MM.1S (cell line): ENCODE results near the gene CERT1.
A peak's percentile ranks its signal among the peaks of the same experiment; 100 is the strongest.

Experiments
- EZH2 ChIP-seq: fragments of 300-600 bp; sonication (generic); optimal IDR thresholded peaks from 2 replicates; pipeline ENCODE3; 2017; ENCODE audit warnings: low read depth, mild to moderate bottlenecking, antibody characterized with exemption, low read length, mixed read lengths
- EZH2phosphoT487 ChIP-seq: fragments of 300-600 bp; sonication (generic); IDR thresholded peaks from 2 replicates; pipeline ENCODE4 v1.6.1; 2018; ENCODE audit warnings: antibody characterized with exemption, low read length
- TF ChIP-seq, protein P1 (sequence below): fragments of 300-600 bp; sonication (generic); IDR thresholded peaks from 2 replicates; pipeline ENCODE4 v1.5.1; 2016; ENCODE audit warnings: antibody characterized with exemption, low read length, mixed read lengths

DNA sequence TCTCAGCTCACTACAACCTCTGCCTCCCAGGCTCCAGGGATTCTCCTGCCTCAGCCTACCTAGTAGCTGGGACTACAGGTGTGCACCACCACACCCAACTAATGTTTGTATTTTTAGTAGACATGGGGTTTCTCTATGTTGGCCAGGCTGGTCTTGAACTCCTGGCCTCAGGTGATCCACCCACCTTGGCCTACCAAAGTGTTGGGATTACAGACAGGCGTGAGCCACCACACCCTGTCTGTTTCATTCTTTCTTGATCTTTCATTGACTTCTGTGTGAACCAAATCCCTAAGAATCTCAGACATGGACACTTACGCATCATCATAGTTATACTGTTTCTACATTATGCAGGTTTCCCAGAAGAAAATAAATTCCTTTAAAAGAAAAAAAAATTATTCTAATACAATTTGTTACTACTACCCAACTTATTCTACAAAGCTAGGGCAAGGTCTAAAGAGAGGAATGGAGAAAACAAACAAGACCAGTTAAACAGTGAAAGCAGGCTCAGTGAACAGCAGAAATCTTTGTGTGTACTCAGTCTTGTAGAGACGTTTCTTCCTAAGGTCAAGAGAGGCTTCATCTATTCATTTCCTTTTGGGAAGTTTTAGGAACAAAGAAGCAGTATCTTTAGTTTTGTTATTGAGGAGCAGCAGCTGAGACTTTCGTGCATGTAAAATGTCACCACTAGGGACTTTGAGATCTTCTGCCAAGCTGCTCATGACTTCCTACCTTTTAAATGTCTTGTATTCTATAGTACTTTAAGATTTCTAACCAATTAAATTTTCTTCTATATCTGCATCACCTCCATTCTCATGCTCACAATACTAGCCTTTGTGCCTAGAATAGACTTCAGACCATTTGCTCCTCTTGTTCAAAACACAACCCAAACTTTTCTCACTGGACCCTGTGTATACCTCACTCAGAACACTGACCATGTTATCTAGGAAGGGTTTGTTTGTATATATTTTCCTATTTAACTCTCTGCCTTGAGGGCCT is 180.0 kb downstream of the CERT1 start:
- no peak for TF ChIP-seq EZH2
- TF ChIP-seq, protein P1, sequence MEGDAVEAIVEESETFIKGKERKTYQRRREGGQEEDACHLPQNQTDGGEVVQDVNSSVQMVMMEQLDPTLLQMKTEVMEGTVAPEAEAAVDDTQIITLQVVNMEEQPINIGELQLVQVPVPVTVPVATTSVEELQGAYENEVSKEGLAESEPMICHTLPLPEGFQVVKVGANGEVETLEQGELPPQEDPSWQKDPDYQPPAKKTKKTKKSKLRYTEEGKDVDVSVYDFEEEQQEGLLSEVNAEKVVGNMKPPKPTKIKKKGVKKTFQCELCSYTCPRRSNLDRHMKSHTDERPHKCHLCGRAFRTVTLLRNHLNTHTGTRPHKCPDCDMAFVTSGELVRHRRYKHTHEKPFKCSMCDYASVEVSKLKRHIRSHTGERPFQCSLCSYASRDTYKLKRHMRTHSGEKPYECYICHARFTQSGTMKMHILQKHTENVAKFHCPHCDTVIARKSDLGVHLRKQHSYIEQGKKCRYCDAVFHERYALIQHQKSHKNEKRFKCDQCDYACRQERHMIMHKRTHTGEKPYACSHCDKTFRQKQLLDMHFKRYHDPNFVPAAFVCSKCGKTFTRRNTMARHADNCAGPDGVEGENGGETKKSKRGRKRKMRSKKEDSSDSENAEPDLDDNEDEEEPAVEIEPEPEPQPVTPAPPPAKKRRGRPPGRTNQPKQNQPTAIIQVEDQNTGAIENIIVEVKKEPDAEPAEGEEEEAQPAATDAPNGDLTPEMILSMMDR = peak; percentile 14; the same call in 1 of the 2 replicates
- no peak for TF ChIP-seq EZH2phosphoT487
